GM12874 (cell line): ENCODE results near the gene MGLL.

ENCODE experiments used
- CTCF ChIP-seq: IDR thresholded peaks from 2 replicates; pipeline ENCODE4 v1.5.1; 2011; ENCODE audit warnings: low read depth, mild to moderate bottlenecking, control low read depth, low read length, moderate library complexity; ENCODE audit not compliant: insufficient read depth

The MGLL gene

GRCh38 chr3:127794972-127795371 lies 27.3 kb downstream of the MGLL start:
- no peak for TF ChIP-seq CTCF

- no peak for TF ChIP-seq CTCF
Observed at GRCh38 chr3:127794402-127794801, 27.9 kb downstream of the MGLL start.

- no peak for TF ChIP-seq CTCF
Observed at GRCh38 chr3:127792541-127793292, 29.6 kb downstream of the MGLL start.

- TF ChIP-seq CTCF: peak; percentile 48
Observed at GRCh38 chr3:127791221-127791913, 30.9 kb downstream of the MGLL start.

- no peak for TF ChIP-seq CTCF
Observed at GRCh38 chr3:127790882-127791183, 31.5 kb downstream of the MGLL start.

- TF ChIP-seq CTCF: no peak
Observed at GRCh38 chr3:127789990-127790881, 32.1 kb downstream of the MGLL start.

GRCh38 chr3:127789051-127789450 lies 33.3 kb downstream of the MGLL start:
- no peak for TF ChIP-seq CTCF
